Heart left ventricle (tissue), 16 donors: Measurements from ENCODE around the gene KRT6B. TPM values are rescaled to one million over a fixed set of nuclear protein-coding genes. Genes with fewer than 3 reads are reported as not detected.

Experiments
- ATAC-seq, 4 donors: fragments of 200-7000 bp; cut with Tn5 transposase; one replicate each; pipeline ENCODE4 v1.9.1; 2020 to 2022; ENCODE audit warnings: moderate library complexity in 4 of 4, mild to moderate bottlenecking in 3 of 4, moderate number of reproducible peaks in 1 of 4
- DNase-seq, 5 donors: peaks; one replicate each; pipeline ENCODE4 v3.0.0-alpha.2; 2020
- H3K27ac ChIP-seq, 12 donors: fragments of 200-600 bp; sonication (generic) in 4 of 12; one replicate each; pipeline versions ENCODE4 v1.5.0 to v1.8.0; 2016 to 2022; ENCODE audit warnings: mild to moderate bottlenecking in 2 of 12
- H3K27me3 ChIP-seq, 9 donors: fragments of 200-600 bp; sonication (generic) in 2 of 9; one replicate each; pipeline versions ENCODE4 v1.5.1 to v1.8.0; 2016 to 2022; ENCODE audit warnings: mild to moderate bottlenecking in 3 of 9
- H3K36me3 ChIP-seq, 9 donors: fragments of 200-600 bp; sonication (generic) in 2 of 9; one replicate each; pipeline versions ENCODE4 v1.5.0 to v1.8.0; 2018 to 2022; ENCODE audit warnings: mild to moderate bottlenecking in 2 of 9
- H3K4me1 ChIP-seq, 12 donors: fragments of 200-600 bp; sonication (generic) in 4 of 12; one replicate each; pipeline versions ENCODE4 v1.5.0 to v1.8.0; 2016 to 2022; ENCODE audit warnings: mild to moderate bottlenecking in 3 of 12
- H3K4me3 ChIP-seq, 12 donors: fragments of 200-600 bp; sonication (generic) in 4 of 12; one replicate each; pipeline versions ENCODE4 v1.5.0 to v1.8.0; 2017 to 2022; ENCODE audit warnings: mild to moderate bottlenecking in 9 of 12, moderate library complexity in 4 of 12
- H3K9me3 ChIP-seq, 12 donors: fragments of 200-600 bp; sonication (generic) in 4 of 12; one replicate each; pipeline versions ENCODE4 v1.5.0 to v1.8.0; 2016 to 2022; ENCODE audit warnings: mild to moderate bottlenecking in 1 of 12
- CTCF ChIP-seq, 12 donors: fragments of 200-600 bp; sonication (generic) in 4 of 12; IDR thresholded peaks; one replicate each; pipeline versions ENCODE4 v1.5.0 to v1.8.0; 2018 to 2022; ENCODE audit warnings: antibody characterized with exemption in 12 of 12, mild to moderate bottlenecking in 5 of 12
- POLR2A ChIP-seq, 2 donors: fragments of 450-650 bp; IDR thresholded peaks; one replicate each; pipeline ENCODE4 v1.6.1; 2017; ENCODE audit warnings: antibody characterized with exemption in 2 of 2, mild to moderate bottlenecking in 2 of 2, moderate library complexity in 2 of 2
- WGBS, 4 donors: extraction: QIAGEN DNeasy Blood & Tissue Kit in 2 of 4; methylation state at CpG; one replicate each; pipeline versions ENCODE4 v1.1.5 to v1.1.7; 2013 to 2018; 5-methylcytosine and 5-hydroxymethylcytosine counted together
- intact Hi-C, 10 donors: fragments of 100-400 bp; cut with DNase I; formaldehyde crosslinking; loops; one replicate each; pipeline versions ENCODE4 v1.11.1 to v1.14.2; 2022
- polyA plus RNA-seq, 2 donors: library from polyadenylated mRNA; stranded (reverse); fragments of 200-250 nt; gene quantifications; one replicate each; pipeline ENCODE4 v1.2.3, GENCODE V29; 2013
- total RNA-seq, 9 donors: library from RNA; depleted of rRNA in 2 of 9; stranded (reverse); fragments of >200 nt in 2 of 9; fragmentation: NEBNext Ultra II Directional in 3 of 9; extraction: Animal tissue kit (Norgen Biotek cat#: 25700) in 3 of 9; gene quantifications; one replicate each; pipeline versions ENCODE4 v1.1.0 to v1.2.4, GENCODE V29; 2016 to 2023
- donor health status: ischemic (EF 13 %, LVEDD 7.1; RV severe dilation, severe dysfunction).
- donor health status: healthy with polysubstance abuse.
- donor health status: DM: no; HTN: yes; CAD: no.
- donor health status: DM: no; HTN: no; CAD: no.
- donor health status: ischemic (EF 25% LVEDD 6.9; RV normal size, moderate dysfunction).
- donor health status: ischemic (EF 25% LVEDD 5.7; RV mildly dilated, moderate dysfunction).
- donor health status: healthy.
- donor health status: DM: yes; HTN: yes; CAD: no.
- donor health status: ischemic (EF 35%, LVEDD 5.7; RV mildly dilated, moderate dysfunction).
- donor health status: nonischemic (EF 11% LVEDD 7.7; RV severe dilation, severe dysfunction).
- donor health status: DM: yes; HTN: yes; CAD: no.
- donor health status: PGD.
- donor health status: ischemic (EF 29% LVEDD 5.4; RV normal size, mild dysfunction).
- donor health status: nonischemic (EF 23%, LVEDD 6.1; RV moderate dilation, normal function).

Gene KRT6B
- total and polyA plus RNA-seq, 11 donors, result not detected

GRCh38 chr12:52426034-52426433 is 25.9 kb downstream of the KRT6B start:
- Histone ChIP-seq H3K36me3 (no peaks in the 10 kb centered on the region), H3K27me3 (peaks cover 0 to 14% (median 0%) of the 10 kb centered on the region in 9 donors), H3K4me1 (peaks cover 0 to 5% (median 0%) of the 10 kb centered on the region in 12 donors), H3K27ac (peak overlapping the region in 1 of 12 donors; percentile 1), H3K9me3 (no peaks in the 10 kb centered on the region), H3K4me3 (no peak overlapping the region)
- WGBS, 4 donors, result 89 to 100% (median 93%) methylated on average over 2 of the region's 2 CpGs
- ATAC-seq, result no peak
- DNase-seq, result no peak
- TF ChIP-seq POLR2A (IDR thresholded peaks at IDR 0.05) (no peak), CTCF (IDR thresholded peaks at IDR 0.05) (no peak)
- intact Hi-C loops, result no loop called here

- Histone ChIP-seq H3K4me3 (no peak overlapping the region), H3K36me3 (no peaks in the 10 kb centered on the region), H3K4me1 (peaks cover 0 to 5% (median 0%) of the 10 kb centered on the region in 12 donors), H3K9me3 (no peaks in the 10 kb centered on the region), H3K27ac (no peak overlapping the region), H3K27me3 (peaks cover 0 to 8% (median 0%) of the 10 kb centered on the region in 9 donors)
- no peak for TF ChIP-seq CTCF (IDR thresholded peaks at IDR 0.05)
- intact Hi-C loops, result no loop called here
- 80 to 87% (median 85%) methylated on average over 5 of the region's 5 CpGs for WGBS, 4 donors
- no peak for DNase-seq
- no peak for ATAC-seq
These were observed 26.5 kb downstream of the KRT6B start for GRCh38 chr12:52425466-52425865.

- TF ChIP-seq CTCF (IDR thresholded peaks at IDR 0.05), result no peak
- TF ChIP-seq POLR2A (IDR thresholded peaks at IDR 0.05), result no peak
- WGBS, 4 donors, result 53 to 62% (median 58%) methylated on average over 10 to 11 of the region's 11 CpGs
- Histone ChIP-seq H3K4me3 (no peak overlapping the region), H3K9me3 (no peaks in the 10 kb centered on the region), H3K4me1 (peaks cover 0 to 5% (median 0%) of the 10 kb centered on the region in 12 donors), H3K27me3 (peaks cover 0 to 7% (median 0%) of the 10 kb centered on the region in 9 donors), H3K36me3 (no peaks in the 10 kb centered on the region), H3K27ac (peak overlapping the region in 2 of 12 donors; percentile 8 to 78)
- DNase-seq, result no peak
- intact Hi-C loops, result no loop called here
- ATAC-seq, result peak in 1 of 4 donors; percentile 34
These were observed 28.1 kb downstream of the KRT6B start for GRCh38 chr12:52423661-52424500.

- no peak for DNase-seq
- intact Hi-C loops, result no loop called here
- Histone ChIP-seq H3K27ac (peak overlapping the region in 2 of 12 donors; percentile 8 to 78), H3K9me3 (no peaks in the 10 kb centered on the region), H3K27me3 (peaks cover 0 to 7% (median 0%) of the 10 kb centered on the region in 9 donors), H3K4me3 (no peak overlapping the region), H3K36me3 (no peaks in the 10 kb centered on the region), H3K4me1 (peaks cover 0 to 5% (median 0%) of the 10 kb centered on the region in 12 donors)
- WGBS, 4 donors, result 64 to 78% (median 66%) methylated on average over 6 of the region's 6 CpGs
- ATAC-seq, result no peak
- no peak for TF ChIP-seq CTCF (IDR thresholded peaks at IDR 0.05)
- no peak for TF ChIP-seq POLR2A (IDR thresholded peaks at IDR 0.05)
These were observed 28.9 kb downstream of the KRT6B start for GRCh38 chr12:52423035-52423434.
